Inferior parietal cortex (tissue), 1 donor: ENCODE measurements around the gene NOXRED1.

ENCODE experiments used
- DNase-seq: peaks from one replicate; pipeline ENCODE4 v3.0.0-alpha.2; 2016; ENCODE audit errors: extremely low spot score

NOXRED1 gene

GRCh38 chr14:77409131-77409533, 14.2 kb downstream of the NOXRED1 start:
- no peak for DNase-seq

GRCh38 chr14:77407158-77407557, 16.2 kb downstream of the NOXRED1 start:
- no peak for DNase-seq

- DNase-seq = no peak
Measured at GRCh38 chr14:77406718-77407117, 16.6 kb downstream of the NOXRED1 start.

GRCh38 chr14:77406086-77406485, 17.2 kb downstream of the NOXRED1 start:
- no peak for DNase-seq

GRCh38 chr14:77403768-77404167, 19.6 kb downstream of the NOXRED1 start:
- no peak for DNase-seq

- no peak for DNase-seq
Measured at GRCh38 chr14:77400216-77400615, 23.1 kb downstream of the NOXRED1 start.

- DNase-seq = no peak
Measured at GRCh38 chr14:77390188-77390587, 33.1 kb downstream of the NOXRED1 start.

- DNase-seq = no peak
Measured at GRCh38 chr14:77378701-77379100, 44.6 kb downstream of the NOXRED1 start.

- DNase-seq = no peak
Measured at GRCh38 chr14:77377502-77377844, 45.9 kb downstream of the NOXRED1 start.

GRCh38 chr14:77376771-77377501, 46.4 kb downstream of the NOXRED1 start, which contains the start of the genes SAMD15 and TMED8:
Gene SAMD15 (plus strand): TSS chr14:77377379. CDS start chr14:77377419, 40 bp downstream.
Gene TMED8 (minus strand): TSS chr14:77377094. CDS start chr14:77377053, 41 bp downstream.
- peak; percentile 89 for DNase-seq

GRCh38 chr14:77375973-77376770, 47.2 kb downstream of the NOXRED1 start:
- no peak for DNase-seq

- DNase-seq = no peak
Measured at GRCh38 chr14:77375164-77375950, 48.0 kb downstream of the NOXRED1 start.

- DNase-seq = no peak
Measured at GRCh38 chr14:77372304-77372841, 51.0 kb downstream of the NOXRED1 start.

- DNase-seq = no peak
Measured at GRCh38 chr14:77369285-77369684, 54.0 kb downstream of the NOXRED1 start.

GRCh38 chr14:77364146-77364545, 59.2 kb downstream of the NOXRED1 start:
- no peak for DNase-seq

GRCh38 chr14:77359626-77360025, 63.7 kb downstream of the NOXRED1 start:
- DNase-seq = no peak

- DNase-seq = no peak
Measured at GRCh38 chr14:77356899-77357298, 66.4 kb downstream of the NOXRED1 start.

GRCh38 chr14:77355811-77356210, 67.5 kb downstream of the NOXRED1 start:
- no peak for DNase-seq

GRCh38 chr14:77353469-77354141, 69.7 kb downstream of the NOXRED1 start:
- peak; percentile 23 for DNase-seq

- no peak for DNase-seq
Measured at GRCh38 chr14:77347751-77348150, 75.6 kb downstream of the NOXRED1 start.

- no peak for DNase-seq
Measured at GRCh38 chr14:77346495-77346894, 76.8 kb downstream of the NOXRED1 start.
